ENCODE results near the gene GABRE.

Gene GABRE

GRCh38 chrX:151970661-151971060 lies 3.8 kb downstream of the GABRE start:
- no peaks in the 10 kb centered on the region for H3K4me1 ChIP-seq (ENCODE audit: low read depth, poor library complexity, severe bottlenecking)
- H3K79me2 ChIP-seq (ENCODE audit: insufficient read depth, low read depth) = no peaks in the 10 kb centered on the region
- H2AFZ ChIP-seq (ENCODE audit: low read depth) = no peak overlapping the region
- no peak overlapping the region for H3K9ac ChIP-seq
- H3K27ac ChIP-seq = no peak overlapping the region
- no peak for TF ChIP-seq CTCF (conservative IDR thresholded peaks at IDR 0.05; ENCODE audit: low read depth, low read length)
- no peak overlapping the region for H3K4me2 ChIP-seq
- H4K20me1 ChIP-seq (ENCODE audit: insufficient read depth) = no peaks in the 10 kb centered on the region
- H3K36me3 ChIP-seq (ENCODE audit: insufficient read depth) = no peaks in the 10 kb centered on the region
- no peak overlapping the region for H3K4me3 ChIP-seq (IDR thresholded peaks at IDR 0.05; ENCODE audit: insufficient read depth, low read depth, low read length)
- H3K27me3 ChIP-seq (ENCODE audit: insufficient read depth, low read depth) = no peaks in the 10 kb centered on the region

DNA sequence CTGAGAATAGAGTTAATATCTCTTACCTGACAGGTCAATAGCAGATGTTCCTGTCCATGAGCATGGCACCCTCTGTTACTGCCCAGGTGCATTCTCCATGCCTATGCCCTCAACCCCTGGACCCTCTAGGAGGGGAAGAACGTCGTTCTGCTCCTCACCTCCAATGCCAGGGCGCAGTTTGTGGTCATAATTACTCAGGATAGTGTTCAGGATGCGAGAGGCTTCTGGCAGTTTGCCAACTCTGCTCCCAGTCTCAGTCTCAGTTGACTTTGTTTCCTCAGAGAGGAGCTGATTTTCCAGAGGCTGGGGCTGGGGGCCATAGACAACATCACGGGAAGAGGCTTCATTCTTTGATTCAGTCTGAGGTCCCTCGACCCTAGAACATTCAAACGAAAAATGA lies 4.4 kb downstream of the GABRE start:
- TF ChIP-seq CTCF (conservative IDR thresholded peaks at IDR 0.05; ENCODE audit: low read depth, low read length) = no peak
- Histone ChIP-seq H2AFZ (ENCODE audit: low read depth) (no peak overlapping the region), H3K36me3 (ENCODE audit: insufficient read depth) (no peaks in the 10 kb centered on the region), H3K4me3 (IDR thresholded peaks at IDR 0.05; ENCODE audit: insufficient read depth, low read depth, low read length) (no peak overlapping the region), H3K27me3 (ENCODE audit: insufficient read depth, low read depth) (no peaks in the 10 kb centered on the region), H3K9ac (no peak overlapping the region), H3K4me1 (ENCODE audit: low read depth, poor library complexity, severe bottlenecking) (no peaks in the 10 kb centered on the region), H3K4me2 (no peak overlapping the region), H3K27ac (no peak overlapping the region), H3K79me2 (ENCODE audit: insufficient read depth, low read depth) (no peaks in the 10 kb centered on the region), H4K20me1 (ENCODE audit: insufficient read depth) (no peaks in the 10 kb centered on the region)

DNA sequence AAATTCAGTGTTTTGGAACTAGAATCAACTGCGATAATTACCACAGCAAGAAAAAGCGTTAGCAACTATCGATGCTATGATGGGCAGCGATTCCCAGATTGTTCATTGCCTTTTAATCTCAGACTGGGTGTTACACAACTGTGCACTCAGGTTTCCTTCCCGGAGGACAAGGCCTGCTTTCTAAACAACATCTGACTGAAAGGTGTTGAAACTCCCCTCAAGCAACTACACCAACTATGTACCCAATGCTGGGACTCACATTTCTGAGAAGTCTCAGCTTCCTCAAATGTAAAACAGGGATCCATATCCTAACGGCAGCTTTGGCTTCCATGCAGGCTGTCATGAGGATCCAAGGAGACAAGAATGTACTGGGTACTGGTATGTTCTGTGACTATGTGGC lies 8.2 kb downstream of the GABRE start:
- Histone ChIP-seq H2AFZ (ENCODE audit: low read depth) (no peak overlapping the region), H3K4me2 (no peak overlapping the region), H3K9ac (no peak overlapping the region), H3K27ac (no peak overlapping the region), H3K79me2 (ENCODE audit: insufficient read depth, low read depth) (no peaks in the 10 kb centered on the region), H3K27me3 (ENCODE audit: insufficient read depth, low read depth) (no peaks in the 10 kb centered on the region), H3K36me3 (ENCODE audit: insufficient read depth) (no peaks in the 10 kb centered on the region), H3K4me1 (ENCODE audit: low read depth, poor library complexity, severe bottlenecking) (no peaks in the 10 kb centered on the region), H4K20me1 (ENCODE audit: insufficient read depth) (no peaks in the 10 kb centered on the region), H3K4me3 (IDR thresholded peaks at IDR 0.05; ENCODE audit: insufficient read depth, low read depth, low read length) (no peak overlapping the region)
- no peak for TF ChIP-seq CTCF (conservative IDR thresholded peaks at IDR 0.05; ENCODE audit: low read depth, low read length)

- H3K27me3 ChIP-seq (ENCODE audit: insufficient read depth, low read depth) = no peaks in the 10 kb centered on the region
- no peaks in the 10 kb centered on the region for H3K36me3 ChIP-seq (ENCODE audit: insufficient read depth)
- H3K4me1 ChIP-seq (ENCODE audit: low read depth, poor library complexity, severe bottlenecking) = no peaks in the 10 kb centered on the region
- no peaks in the 10 kb centered on the region for H4K20me1 ChIP-seq (ENCODE audit: insufficient read depth)
- no peak for TF ChIP-seq CTCF (conservative IDR thresholded peaks at IDR 0.05; ENCODE audit: low read depth, low read length)
- no peak overlapping the region for H3K4me2 ChIP-seq
- H3K4me3 ChIP-seq (IDR thresholded peaks at IDR 0.05; ENCODE audit: insufficient read depth, low read depth, low read length) = no peak overlapping the region
- H3K27ac ChIP-seq = no peak overlapping the region
- H3K79me2 ChIP-seq (ENCODE audit: insufficient read depth, low read depth) = no peaks in the 10 kb centered on the region
- H2AFZ ChIP-seq (ENCODE audit: low read depth) = no peak overlapping the region
- H3K9ac ChIP-seq = no peak overlapping the region
These were observed 12.4 kb downstream of the GABRE start for GRCh38 chrX:151962034-151962433.

GRCh38 chrX:151958101-151958500 lies 16.4 kb downstream of the GABRE start:
- H3K27me3 ChIP-seq (ENCODE audit: insufficient read depth, low read depth) = no peaks in the 10 kb centered on the region
- H3K4me2 ChIP-seq = no peak overlapping the region
- no peak for TF ChIP-seq CTCF (conservative IDR thresholded peaks at IDR 0.05; ENCODE audit: low read depth, low read length)
- no peak overlapping the region for H3K9ac ChIP-seq
- no peaks in the 10 kb centered on the region for H4K20me1 ChIP-seq (ENCODE audit: insufficient read depth)
- H3K36me3 ChIP-seq (ENCODE audit: insufficient read depth) = no peaks in the 10 kb centered on the region
- no peak overlapping the region for H3K4me3 ChIP-seq (IDR thresholded peaks at IDR 0.05; ENCODE audit: insufficient read depth, low read depth, low read length)
- no peak overlapping the region for H3K27ac ChIP-seq
- H3K4me1 ChIP-seq (ENCODE audit: low read depth, poor library complexity, severe bottlenecking) = peaks cover 4% of the 10 kb centered on the region
- H3K79me2 ChIP-seq (ENCODE audit: insufficient read depth, low read depth) = no peaks in the 10 kb centered on the region
- H2AFZ ChIP-seq (ENCODE audit: low read depth) = no peak overlapping the region

Data from KMS-11 (cell line).